Mesenchymal stem cell (in vitro differentiated cells and primary cell): Measurements from ENCODE around the gene EFCAB6.

Experiments
- DNase-seq: peaks from one replicate; pipeline ENCODE4 v3.0.0-alpha.2; 2013
- H2AFZ ChIP-seq: one replicate; pipeline ENCODE4 v1.6.1; 2013; ENCODE audit warnings: low read depth, mild to moderate bottlenecking, control low read depth, inconsistent platforms, low read length, moderate library complexity
- H2AK5ac ChIP-seq: 2 replicates; pipeline ENCODE4 v1.6.1; 2013; ENCODE audit warnings: low read length, moderate library complexity, mild to moderate bottlenecking, inconsistent platforms; ENCODE audit not compliant: severe bottlenecking
- H2BK120ac ChIP-seq: one replicate; pipeline ENCODE4 v1.6.1; 2013; ENCODE audit warnings: low read depth, mild to moderate bottlenecking, inconsistent platforms, low read length, moderate library complexity
- H2BK12ac ChIP-seq, 2 experiments: one replicate each; pipeline ENCODE4 v1.6.1; 2013; ENCODE audit warnings: inconsistent platforms in 2 of 2, low read length in 2 of 2, mild to moderate bottlenecking in 2 of 2, moderate library complexity in 2 of 2, control low read depth in 1 of 2
- H2BK15ac ChIP-seq: one replicate; pipeline ENCODE4 v1.6.1; 2013; ENCODE audit warnings: mild to moderate bottlenecking, low read depth, inconsistent platforms; ENCODE audit not compliant: poor library complexity, severe bottlenecking
- H2BK5ac ChIP-seq: 2 replicates; pipeline ENCODE4 v1.6.1; 2013; ENCODE audit warnings: low read depth, mild to moderate bottlenecking, low read length, control low read depth, inconsistent platforms; ENCODE audit not compliant: poor library complexity, severe bottlenecking
- H3K14ac ChIP-seq, 2 experiments: one replicate each; pipeline ENCODE4 v1.6.1; 2013; ENCODE audit warnings: inconsistent platforms in 2 of 2, low read length in 2 of 2, control low read depth in 1 of 2, mild to moderate bottlenecking in 1 of 2, moderate library complexity in 1 of 2
- H3K18ac ChIP-seq, 2 experiments: one replicate each; pipeline ENCODE4 v1.6.1; 2013; ENCODE audit warnings: inconsistent platforms in 2 of 2, low read length in 2 of 2, control low read depth in 1 of 2, low read depth in 1 of 2, mild to moderate bottlenecking in 1 of 2
- H3K23ac ChIP-seq, 2 experiments: one replicate each; pipeline ENCODE4 v1.6.1; 2013; ENCODE audit warnings: inconsistent platforms in 2 of 2, low read length in 2 of 2, mild to moderate bottlenecking in 2 of 2, moderate library complexity in 2 of 2, control low read depth in 1 of 2
- H3K27ac ChIP-seq: 2 replicates; pipeline ENCODE4 v1.5.1; 2013; ENCODE audit warnings: mild to moderate bottlenecking, moderate library complexity, low read length, control low read depth, inconsistent platforms; ENCODE audit not compliant: poor library complexity, severe bottlenecking
- H3K27me3 ChIP-seq, 2 experiments: 2 replicates each; pipeline versions ENCODE4 v1.6.1 to v1.7.0; 2013; ENCODE audit warnings: low read length in 2 of 2, mild to moderate bottlenecking in 2 of 2, moderate library complexity in 2 of 2, control low read depth in 1 of 2, inconsistent platforms in 1 of 2; ENCODE audit not compliant: control insufficient read depth in 1 of 2, insufficient read depth in 1 of 2
- H3K36me3 ChIP-seq, 2 experiments: 2 replicates each; pipeline versions ENCODE4 v1.6.1 to v1.7.0; 2013; ENCODE audit warnings: low read length in 2 of 2, control low read depth in 1 of 2, inconsistent platforms in 1 of 2, low read depth in 1 of 2, mild to moderate bottlenecking in 1 of 2; ENCODE audit not compliant: insufficient read depth in 2 of 2, control insufficient read depth in 1 of 2
- H3K4ac ChIP-seq, 2 experiments: one replicate each; pipeline ENCODE4 v1.6.1; 2013; ENCODE audit warnings: inconsistent platforms in 2 of 2, low read length in 2 of 2, mild to moderate bottlenecking in 2 of 2, moderate library complexity in 2 of 2, control low read depth in 1 of 2, low read depth in 1 of 2
- H3K4me1 ChIP-seq: 2 replicates; pipeline ENCODE4 v1.6.1; 2013; ENCODE audit warnings: low read depth, low read length, control low read depth; ENCODE audit not compliant: control insufficient read depth, insufficient read depth
- H3K4me2 ChIP-seq: 2 replicates; pipeline ENCODE4 v1.6.1; 2013; ENCODE audit warnings: low read length, mild to moderate bottlenecking, inconsistent platforms; ENCODE audit not compliant: poor library complexity, severe bottlenecking
- H3K4me3 ChIP-seq, 2 experiments: 2 replicates each; pipeline versions ENCODE4 v1.5.1 to v1.7.0; 2013; ENCODE audit warnings: low read length in 2 of 2, mild to moderate bottlenecking in 2 of 2, control low read depth in 1 of 2, low read depth in 1 of 2; ENCODE audit not compliant: insufficient read depth in 1 of 2
- H3K79me1 ChIP-seq: replicated peaks from 2 replicates; pipeline ENCODE4 v1.6.1; 2013; ENCODE audit warnings: mild to moderate bottlenecking, control low read depth, low read length, inconsistent platforms; ENCODE audit not compliant: poor library complexity, severe bottlenecking
- H3K9ac ChIP-seq: 2 replicates; pipeline ENCODE4 v1.7.0; 2013; ENCODE audit warnings: mild to moderate bottlenecking, low read length, moderate library complexity
- H3K9me3 ChIP-seq: 2 replicates; pipeline ENCODE4 v1.7.0; 2013; ENCODE audit warnings: mild to moderate bottlenecking, low read length; ENCODE audit not compliant: control insufficient read depth
- H4K8ac ChIP-seq: one replicate; pipeline ENCODE4 v1.6.1; 2013; ENCODE audit warnings: inconsistent platforms, mild to moderate bottlenecking, low read length, moderate library complexity
- H4K91ac ChIP-seq: one replicate; pipeline ENCODE4 v1.6.1; 2013; ENCODE audit warnings: mild to moderate bottlenecking, low read length, inconsistent platforms
- WGBS: methylation state at CpG from one replicate; pipeline ENCODE4 v1.1.7; 2013; ENCODE audit warnings: mixed read lengths; 5-methylcytosine and 5-hydroxymethylcytosine counted together

The EFCAB6 gene

GRCh38 chr22:43859621-43860020 is 47.5 kb upstream of the EFCAB6 start:
- WGBS: 85% methylated on average over 14 of the region's 14 CpGs
- Histone ChIP-seq H3K4ac (no peak overlapping the region), H2BK15ac (no peak overlapping the region)

DNA sequence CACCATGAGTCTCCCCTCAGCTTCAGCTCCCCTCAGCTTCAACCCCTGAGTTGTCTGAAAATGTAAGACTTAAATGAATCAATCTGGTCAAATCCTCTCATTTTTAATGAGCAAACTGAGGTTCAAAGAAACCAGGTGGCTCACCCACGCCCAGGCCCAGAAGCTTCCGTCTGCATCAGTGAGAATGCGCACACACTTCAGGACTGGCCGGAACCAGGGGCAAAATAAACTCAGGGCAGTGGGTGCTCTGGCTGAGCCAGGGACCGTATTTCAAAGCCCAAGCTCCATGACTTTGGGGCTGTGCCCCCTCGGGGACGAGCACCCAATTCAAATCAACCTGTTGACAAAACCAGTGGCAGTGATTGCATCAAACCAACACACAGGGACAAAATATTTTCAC is 47.1 kb upstream of the EFCAB6 start:
- Histone ChIP-seq H3K9me3 (peaks cover 17% of the 10 kb centered on the region), H2AFZ (no peak overlapping the region), H2BK15ac (no peak overlapping the region), H4K91ac (no peak overlapping the region), H3K14ac (no peak overlapping the region), H4K8ac (no peak overlapping the region), H3K4me1 (peaks cover 10% of the 10 kb centered on the region), H3K4me3 (no peak overlapping the region), H3K4me2 (no peak overlapping the region), H2BK5ac (no peak overlapping the region), H3K79me1 (no peaks in the 10 kb centered on the region), H3K27ac (no peak overlapping the region), H3K4ac (no peak overlapping the region), H3K9ac (no peak overlapping the region), H3K23ac (no peak overlapping the region), H2BK120ac (no peak overlapping the region), H3K27me3 (peaks cover 51 to 61% of the 10 kb centered on the region in 2 experiments), H2BK12ac (no peak overlapping the region), H3K36me3 (no peaks in the 10 kb centered on the region), H3K18ac (no peak overlapping the region), H2AK5ac (no peak overlapping the region)
- DNase-seq: no peak
- 74% methylated on average over 7 of the region's 7 CpGs for WGBS

More at GRCh38 chr22:43859621-43860020, 47.5 kb upstream of the EFCAB6 start:
- H3K36me3 ChIP-seq: no peaks in the 10 kb centered on the region
- H2AK5ac ChIP-seq: no peak overlapping the region
- no peak overlapping the region for H3K4me2 ChIP-seq
- H2AFZ ChIP-seq: no peak overlapping the region
- H3K18ac ChIP-seq: no peak overlapping the region
- DNase-seq: no peak
- H2BK12ac ChIP-seq: no peak overlapping the region
- no peak overlapping the region for H3K4me3 ChIP-seq
- H3K27me3 ChIP-seq: peaks cover 54 to 63% of the 10 kb centered on the region in 2 experiments
- H3K23ac ChIP-seq: no peak overlapping the region
- no peaks in the 10 kb centered on the region for H3K79me1 ChIP-seq
- no peak overlapping the region for H4K91ac ChIP-seq
- H2BK120ac ChIP-seq: no peak overlapping the region
- H3K14ac ChIP-seq: no peak overlapping the region
- no peak overlapping the region for H4K8ac ChIP-seq
- H2BK5ac ChIP-seq: no peak overlapping the region
- H3K9ac ChIP-seq: no peak overlapping the region
- H3K27ac ChIP-seq: no peak overlapping the region
- peaks cover 17% of the 10 kb centered on the region for H3K9me3 ChIP-seq
- H3K4me1 ChIP-seq: peaks cover 10% of the 10 kb centered on the region

DNA sequence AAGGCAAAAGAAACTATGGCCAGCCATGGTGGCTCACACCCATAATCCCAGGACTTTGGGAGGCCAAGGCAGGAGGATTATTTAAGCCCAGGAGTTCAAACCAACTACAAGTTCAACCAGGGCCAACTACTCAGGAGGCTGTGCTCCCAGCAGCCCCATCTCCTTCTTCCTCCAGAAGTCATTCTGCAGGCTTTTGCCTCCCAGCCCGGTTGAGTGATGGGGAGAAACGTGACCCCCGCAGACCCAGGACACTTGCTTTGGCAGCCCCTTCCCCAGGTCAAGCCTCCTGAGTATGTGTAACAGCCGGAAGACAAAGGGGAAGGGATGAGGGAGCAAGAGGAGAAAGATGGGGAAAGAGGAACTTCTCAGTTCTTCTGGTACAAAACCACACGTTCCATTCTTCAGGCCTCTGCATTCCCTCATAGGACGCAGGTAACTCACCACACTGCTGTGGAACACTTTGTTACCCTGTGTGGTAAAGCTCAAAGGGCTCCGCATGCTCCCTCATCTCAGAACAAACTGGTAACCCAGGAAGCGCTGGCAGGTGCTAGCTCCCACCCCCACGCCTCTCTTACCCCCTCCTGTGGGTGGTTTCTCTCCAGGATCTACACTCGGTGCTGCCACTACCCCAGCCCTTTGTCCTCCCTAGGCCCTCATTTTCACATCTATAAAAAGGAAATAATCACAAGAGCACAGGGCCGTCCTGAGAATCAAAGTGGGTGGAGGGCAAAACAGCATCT is 46.2 kb upstream of the EFCAB6 start:
- Histone ChIP-seq H3K4me3 (no peak overlapping the region), H3K27ac (no peak overlapping the region), H3K9ac (no peak overlapping the region), H2AFZ (no peak overlapping the region), H3K27me3 (peaks cover 46 to 60% of the 10 kb centered on the region in 2 experiments), H2BK12ac (no peak overlapping the region), H3K14ac (no peak overlapping the region), H2BK15ac (no peak overlapping the region), H3K79me1 (no peaks in the 10 kb centered on the region), H3K9me3 (peaks cover 17% of the 10 kb centered on the region), H4K91ac (no peak overlapping the region), H4K8ac (no peak overlapping the region), H2BK120ac (no peak overlapping the region), H3K36me3 (no peaks in the 10 kb centered on the region), H2AK5ac (no peak overlapping the region), H3K4ac (no peak overlapping the region), H3K4me2 (no peak overlapping the region), H3K23ac (no peak overlapping the region), H3K18ac (no peak overlapping the region), H2BK5ac (no peak overlapping the region), H3K4me1 (peaks cover 10% of the 10 kb centered on the region)
- 69% methylated on average over 11 of the region's 11 CpGs for WGBS
- DNase-seq: no peak

- Histone ChIP-seq H3K4me3 (no peak overlapping the region), H2AFZ (no peak overlapping the region), H2BK12ac (no peak overlapping the region), H2BK15ac (no peak overlapping the region), H2AK5ac (no peak overlapping the region), H4K8ac (no peak overlapping the region), H3K4ac (no peak overlapping the region), H3K27ac (no peak overlapping the region), H2BK120ac (no peak overlapping the region), H3K36me3 (no peaks in the 10 kb centered on the region), H3K14ac (no peak overlapping the region), H3K4me1 (peaks cover 6% of the 10 kb centered on the region), H4K91ac (no peak overlapping the region), H3K27me3 (peaks cover 46 to 63% of the 10 kb centered on the region in 2 experiments), H3K9ac (no peak overlapping the region), H3K18ac (no peak overlapping the region), H3K79me1 (no peaks in the 10 kb centered on the region), H3K4me2 (no peak overlapping the region), H3K23ac (no peak overlapping the region), H3K9me3 (peaks cover 17% of the 10 kb centered on the region), H2BK5ac (no peak overlapping the region)
- DNase-seq: no peak
These were observed 45.3 kb upstream of the EFCAB6 start for GRCh38 chr22:43857367-43857766.
